AML-193 (cell line): ENCODE measurements around the gene EXOC4.

ENCODE experiments used
- DNase-seq, 2 experiments: peaks; one replicate each; lab custom pipeline; 2025; lab: John Stamatoyannopoulos, UW

The EXOC4 gene

GRCh38 chr7:133491201-133491691 is 238.4 kb downstream of the EXOC4 start:
- no peak for DNase-seq

- DNase-seq, result no peak
These were observed 239.2 kb downstream of the EXOC4 start for GRCh38 chr7:133491846-133492652.

- no peak for DNase-seq
These were observed 244.2 kb downstream of the EXOC4 start for GRCh38 chr7:133497061-133497460.

- no peak for DNase-seq
These were observed 248.9 kb downstream of the EXOC4 start for GRCh38 chr7:133501771-133502170.

GRCh38 chr7:133502498-133502897 is 249.6 kb downstream of the EXOC4 start:
- DNase-seq, result no peak

- DNase-seq, result no peak
These were observed 250.1 kb downstream of the EXOC4 start for GRCh38 chr7:133502972-133503371.

GRCh38 chr7:133504825-133505224 is 251.9 kb downstream of the EXOC4 start:
- DNase-seq, result no peak

- DNase-seq, result no peak
These were observed 256.9 kb downstream of the EXOC4 start for GRCh38 chr7:133509822-133510221.

- no peak for DNase-seq
These were observed 257.6 kb downstream of the EXOC4 start for GRCh38 chr7:133510326-133511055.

- DNase-seq, result no peak
These were observed 258.4 kb downstream of the EXOC4 start for GRCh38 chr7:133511252-133511651.

- DNase-seq, result no peak
These were observed 258.8 kb downstream of the EXOC4 start for GRCh38 chr7:133511708-133512107.

GRCh38 chr7:133512560-133512959 is 259.7 kb downstream of the EXOC4 start:
- DNase-seq, result no peak

GRCh38 chr7:133513608-133514007 is 260.7 kb downstream of the EXOC4 start:
- DNase-seq, result no peak

GRCh38 chr7:133514551-133514950 is 261.7 kb downstream of the EXOC4 start:
- no peak for DNase-seq

- no peak for DNase-seq
These were observed 264.9 kb downstream of the EXOC4 start for GRCh38 chr7:133517766-133518165.

- DNase-seq, result no peak
These were observed 265.8 kb downstream of the EXOC4 start for GRCh38 chr7:133518718-133519117.

GRCh38 chr7:133520248-133520647 is 267.4 kb downstream of the EXOC4 start:
- no peak for DNase-seq

GRCh38 chr7:133522501-133522900 is 269.6 kb downstream of the EXOC4 start:
- no peak for DNase-seq

- no peak for DNase-seq
These were observed 275.9 kb downstream of the EXOC4 start for GRCh38 chr7:133528796-133529195.

- DNase-seq, result no peak
These were observed 277.0 kb downstream of the EXOC4 start for GRCh38 chr7:133529861-133530260.

- no peak for DNase-seq
These were observed 277.8 kb downstream of the EXOC4 start for GRCh38 chr7:133530682-133531081.

GRCh38 chr7:133534816-133535215 is 281.9 kb downstream of the EXOC4 start:
- no peak for DNase-seq

GRCh38 chr7:133535308-133535707 is 282.4 kb downstream of the EXOC4 start:
- DNase-seq, result no peak
